ENCODE results near the gene GUK1. TPM values are rescaled to one million over a fixed set of nuclear protein-coding genes. Genes with fewer than 3 reads are reported as not detected.

GUK1 gene
- total RNA-seq, 4 donors from 2014 or later = 183 to 573 (median 382) TPM

DNA sequence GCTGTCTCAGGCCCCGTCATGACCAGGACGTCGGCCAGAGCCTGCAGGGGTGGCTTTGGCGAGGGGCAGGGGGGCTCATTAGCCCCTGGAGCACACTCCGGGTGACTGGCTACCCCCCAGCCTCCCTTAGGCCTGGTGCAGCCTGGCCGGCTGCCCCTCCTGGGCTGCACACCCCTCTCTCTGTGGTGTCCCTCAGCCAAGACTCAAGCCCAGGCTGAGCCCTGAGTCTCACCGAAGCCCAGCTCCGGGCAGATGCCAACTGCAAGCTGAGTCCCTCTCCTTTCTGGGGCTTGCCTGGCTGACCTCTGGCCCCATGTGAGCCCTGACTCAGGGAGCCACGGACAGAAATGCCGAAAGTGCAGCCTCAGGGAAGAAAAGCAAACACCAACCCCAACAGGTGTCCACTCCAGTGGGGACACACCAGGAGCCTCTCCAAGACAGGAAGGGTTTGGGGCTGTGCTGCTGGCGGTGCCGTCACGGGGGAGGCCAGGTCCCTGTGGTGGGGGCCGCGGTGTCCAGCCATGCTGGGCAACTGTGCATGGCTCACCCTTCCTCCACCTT, 20.2 kb downstream of the GUK1 start:
- H3K36me3 ChIP-seq = no peaks in the 10 kb centered on the region
- no peak overlapping the region for H3K4me3 ChIP-seq
- intact Hi-C loops (cut with DNase I; ENCODE audit: low total_unique reads) = no loop called here
- no peaks in the 10 kb centered on the region for H3K27me3 ChIP-seq
- TF ChIP-seq POLR2AphosphoS5 (IDR thresholded peaks at IDR 0.05) = no peak
- TF ChIP-seq, protein P1, sequence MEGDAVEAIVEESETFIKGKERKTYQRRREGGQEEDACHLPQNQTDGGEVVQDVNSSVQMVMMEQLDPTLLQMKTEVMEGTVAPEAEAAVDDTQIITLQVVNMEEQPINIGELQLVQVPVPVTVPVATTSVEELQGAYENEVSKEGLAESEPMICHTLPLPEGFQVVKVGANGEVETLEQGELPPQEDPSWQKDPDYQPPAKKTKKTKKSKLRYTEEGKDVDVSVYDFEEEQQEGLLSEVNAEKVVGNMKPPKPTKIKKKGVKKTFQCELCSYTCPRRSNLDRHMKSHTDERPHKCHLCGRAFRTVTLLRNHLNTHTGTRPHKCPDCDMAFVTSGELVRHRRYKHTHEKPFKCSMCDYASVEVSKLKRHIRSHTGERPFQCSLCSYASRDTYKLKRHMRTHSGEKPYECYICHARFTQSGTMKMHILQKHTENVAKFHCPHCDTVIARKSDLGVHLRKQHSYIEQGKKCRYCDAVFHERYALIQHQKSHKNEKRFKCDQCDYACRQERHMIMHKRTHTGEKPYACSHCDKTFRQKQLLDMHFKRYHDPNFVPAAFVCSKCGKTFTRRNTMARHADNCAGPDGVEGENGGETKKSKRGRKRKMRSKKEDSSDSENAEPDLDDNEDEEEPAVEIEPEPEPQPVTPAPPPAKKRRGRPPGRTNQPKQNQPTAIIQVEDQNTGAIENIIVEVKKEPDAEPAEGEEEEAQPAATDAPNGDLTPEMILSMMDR (IDR thresholded peaks at IDR 0.05) = no peak
- no peak for TF ChIP-seq EP300 (IDR thresholded peaks at IDR 0.05; ENCODE audit: low read depth)
- no peak for TF ChIP-seq POLR2A (IDR thresholded peaks at IDR 0.05)
- no peak overlapping the region for H3K27ac ChIP-seq
- in situ Hi-C loops (cut with MboI; ENCODE audit: low pct_ligation_motif_present in 1 of 4, low pct_unique_long_range_greater_than_20kb in 1 of 4, low sequenced_read_pairs in 3 of 4) = no loop called here
- DNase-seq = no peak
- WGBS, 2 donors (ENCODE audit: low coverage in 1 of 2) = 95% methylated on average over 13 of the region's 15 CpGs; no CpG with 5 or more reads in 1 of the 2 donors
- H3K9me3 ChIP-seq = no peaks in the 10 kb centered on the region
- peaks cover 4 to 17% (median 13%) of the 10 kb centered on the region in 4 donors for H3K4me1 ChIP-seq

DNA sequence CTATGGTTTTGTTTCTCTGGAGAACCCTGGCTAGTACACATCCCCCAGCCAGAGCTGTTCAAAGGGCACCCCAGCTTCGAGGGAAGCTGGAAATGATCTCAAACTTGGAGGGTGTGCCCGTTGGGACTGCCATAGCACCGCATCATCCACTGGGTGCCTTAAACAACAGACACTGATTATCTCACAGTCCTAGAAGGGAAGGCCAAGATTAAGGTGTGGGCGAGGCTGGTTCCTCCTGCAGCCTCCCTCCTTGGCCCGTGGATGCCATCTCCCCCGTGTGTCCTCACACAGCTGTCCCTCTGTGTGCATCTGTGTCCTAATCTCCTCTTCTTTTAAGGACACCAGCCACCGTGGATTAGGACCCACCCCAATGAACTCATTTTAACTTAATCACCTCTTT, 21.3 kb downstream of the GUK1 start:
- no peak overlapping the region for H3K4me3 ChIP-seq
- H3K27me3 ChIP-seq = no peaks in the 10 kb centered on the region
- in situ Hi-C loops (cut with MboI; ENCODE audit: low pct_ligation_motif_present in 1 of 4, low pct_unique_long_range_greater_than_20kb in 1 of 4, low sequenced_read_pairs in 3 of 4) (no loop called here), intact Hi-C loops (cut with DNase I; ENCODE audit: low total_unique reads) (no loop called here)
- H3K27ac ChIP-seq = peak overlapping the region in 1 of 4 donors; percentile 19
- no peak for DNase-seq
- H3K9me3 ChIP-seq = no peaks in the 10 kb centered on the region
- H3K4me1 ChIP-seq = peaks cover 4 to 19% (median 14%) of the 10 kb centered on the region in 4 donors
- H3K36me3 ChIP-seq = no peaks in the 10 kb centered on the region
- TF ChIP-seq, protein P1 (IDR thresholded peaks at IDR 0.05) = no peak
- no peak for TF ChIP-seq EP300 (IDR thresholded peaks at IDR 0.05; ENCODE audit: low read depth)
- 0 to 34% methylated on average over 1 to 6 of the region's 7 CpGs for WGBS, 2 donors (ENCODE audit: low coverage in 1 of 2)

DNA sequence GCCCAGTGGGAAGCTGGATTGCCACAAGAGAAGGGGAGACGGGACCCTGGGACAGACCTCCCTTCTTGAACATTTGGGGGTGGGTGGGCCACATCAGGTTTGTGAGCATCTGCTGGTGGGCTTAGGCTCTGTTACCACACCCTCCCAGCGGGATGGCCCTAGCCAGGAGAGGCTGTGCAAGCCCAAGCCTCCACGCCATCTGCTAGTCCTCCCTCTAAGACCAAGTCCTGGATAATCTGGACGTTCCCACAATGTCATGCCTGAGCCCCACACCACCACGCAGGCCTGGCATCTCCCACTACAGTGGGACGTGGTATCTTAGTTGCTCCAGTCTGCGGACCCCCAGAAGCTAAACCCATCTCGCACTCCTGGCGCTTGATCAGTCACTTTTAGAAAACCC, 21.8 kb downstream of the GUK1 start:
- in situ Hi-C loops (cut with MboI; ENCODE audit: low pct_ligation_motif_present in 1 of 4, low pct_unique_long_range_greater_than_20kb in 1 of 4, low sequenced_read_pairs in 3 of 4) (no loop called here), intact Hi-C loops (cut with DNase I; ENCODE audit: low total_unique reads) (no loop called here)
- Histone ChIP-seq H3K4me1 (peaks cover 7 to 24% (median 19%) of the 10 kb centered on the region in 4 donors), H3K27ac (peak overlapping the region in 1 of 4 donors; percentile 19), H3K4me3 (no peak overlapping the region), H3K27me3 (no peaks in the 10 kb centered on the region), H3K36me3 (no peaks in the 10 kb centered on the region), H3K9me3 (no peaks in the 10 kb centered on the region)
- WGBS, 2 donors (ENCODE audit: low coverage in 1 of 2) = 77% methylated on average over 9 of the region's 9 CpGs; no CpG with 5 or more reads in 1 of the 2 donors
- DNase-seq = no peak
- no peak for TF ChIP-seq POLR2A (IDR thresholded peaks at IDR 0.05)
- TF ChIP-seq, protein P1 (IDR thresholded peaks at IDR 0.05) = no peak
- no peak for TF ChIP-seq EP300 (IDR thresholded peaks at IDR 0.05; ENCODE audit: low read depth)
- TF ChIP-seq POLR2AphosphoS5 (IDR thresholded peaks at IDR 0.05) = no peak

DNA sequence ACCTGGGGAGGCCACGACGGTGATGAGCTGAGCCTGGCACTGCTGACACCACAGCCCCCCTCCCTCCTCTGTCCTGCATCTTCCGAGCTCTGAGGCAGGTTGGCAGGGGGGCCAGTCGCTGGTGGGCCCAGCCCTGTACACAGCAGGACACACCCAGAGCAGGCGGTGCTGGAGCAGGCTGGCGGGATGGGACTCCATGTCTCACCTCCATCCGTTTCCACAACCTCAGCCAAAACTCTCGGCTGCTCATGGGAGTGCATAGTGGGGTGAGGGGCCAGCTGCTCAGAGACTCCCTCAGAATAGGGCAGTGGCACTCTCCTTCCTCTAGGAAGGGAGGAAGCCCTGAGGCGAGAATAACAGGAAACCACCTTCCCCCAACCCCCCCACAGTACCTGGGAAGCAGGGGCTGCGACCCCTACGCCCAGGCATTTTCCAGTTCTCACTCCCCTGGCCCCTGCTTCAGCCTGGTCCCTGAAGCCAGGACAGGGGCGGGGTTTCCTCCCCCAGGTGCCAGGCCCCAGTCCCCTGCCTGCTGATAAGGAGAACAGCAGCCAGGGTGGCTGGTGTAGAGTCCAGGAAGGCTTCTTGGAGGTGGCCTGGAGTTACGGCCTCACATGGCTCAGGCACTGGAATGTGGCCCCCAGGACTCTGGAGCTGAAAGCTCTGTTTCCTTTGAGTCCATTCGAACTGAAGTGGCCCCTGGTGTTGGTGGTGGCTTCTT, 22.4 kb downstream of the GUK1 start:
- Histone ChIP-seq H3K36me3 (no peaks in the 10 kb centered on the region), H3K4me3 (no peak overlapping the region), H3K27me3 (no peaks in the 10 kb centered on the region), H3K4me1 (peaks cover 8 to 26% (median 21%) of the 10 kb centered on the region in 4 donors), H3K27ac (peak overlapping the region; percentile 3 to 24 (median 20)), H3K9me3 (no peaks in the 10 kb centered on the region)
- intact Hi-C loops (cut with DNase I; ENCODE audit: low total_unique reads) = no loop called here
- in situ Hi-C loops (cut with MboI; ENCODE audit: low pct_ligation_motif_present in 1 of 4, low pct_unique_long_range_greater_than_20kb in 1 of 4, low sequenced_read_pairs in 3 of 4) = no loop called here
- WGBS, 2 donors (ENCODE audit: low coverage in 1 of 2) = 27% methylated on average over 10 of the region's 14 CpGs; no CpG with 5 or more reads in 1 of the 2 donors
- TF ChIP-seq POLR2AphosphoS5 (IDR thresholded peaks at IDR 0.05) = no peak
- TF ChIP-seq, protein P1 (IDR thresholded peaks at IDR 0.05) = no peak
- no peak for TF ChIP-seq POLR2A (IDR thresholded peaks at IDR 0.05)
- TF ChIP-seq EP300 (IDR thresholded peaks at IDR 0.05; ENCODE audit: low read depth) = no peak
- no peak for DNase-seq
